GM12878 (cell line): ENCODE results near the gene MCOLN3. TPM values are rescaled to one million over a fixed set of nuclear protein-coding genes. Genes with fewer than 3 reads are reported as not detected.

Experiments used
- ATF2 ChIP-seq: IDR thresholded peaks from 2 replicates; pipeline ENCODE4 v1.6.1; 2012; ENCODE audit warnings: low read length, inconsistent platforms
- ATF3 ChIP-seq: IDR thresholded peaks from 2 replicates; pipeline ENCODE4 v1.6.1; 2011; ENCODE audit warnings: low read depth, mild to moderate bottlenecking, low read length, moderate library complexity, borderline replicate concordance; ENCODE audit errors: extremely low read depth
- BCL11A ChIP-seq: IDR thresholded peaks from 2 replicates; pipeline ENCODE4 v1.6.1; 2011; ENCODE audit warnings: low read depth, low read length
- CEBPB ChIP-seq, 2 experiments: fragments of 150-350 bp in 1 of 2; IDR thresholded peaks; 2 replicates each; pipeline ENCODE4 v1.6.1; 2012 to 2014; ENCODE audit warnings: low read depth in 2 of 2, low read length in 2 of 2, borderline replicate concordance in 1 of 2, inconsistent platforms in 1 of 2
- CHD4 ChIP-seq: fragments of 200-600 bp; sonication (generic); IDR thresholded peaks from 2 replicates; pipeline ENCODE4 v1.6.1; 2016; ENCODE audit warnings: mild to moderate bottlenecking
- CREM ChIP-seq: IDR thresholded peaks from 2 replicates; pipeline ENCODE4 v1.6.1; 2014; ENCODE audit warnings: antibody characterized with exemption, low read depth
- DPF2 ChIP-seq: fragments of 450-650 bp; IDR thresholded peaks from 2 replicates; pipeline ENCODE4 v1.6.1; 2017; ENCODE audit warnings: mild to moderate bottlenecking
- EP300 ChIP-seq, 2 experiments: fragments of 150-350 bp in 1 of 2; IDR thresholded peaks; 2 replicates each; pipeline ENCODE4 v1.6.1; 2011 to 2012; ENCODE audit warnings: low read depth in 2 of 2, low read length in 2 of 2, borderline replicate concordance in 1 of 2, improper control_type of control experiment in 1 of 2, inconsistent platforms in 1 of 2; ENCODE audit not compliant: control insufficient read depth in 1 of 2
- ETV6 ChIP-seq, 2 experiments: fragments of 450-650 bp in 1 of 2; IDR thresholded peaks in 1 of 2; conservative IDR thresholded peaks in 1 of 2; 2 replicates each; pipeline ENCODE4 v1.6.1; 2014; ENCODE audit warnings: antibody characterized with exemption in 1 of 2, borderline replicate concordance in 1 of 2, low read depth in 1 of 2, mild to moderate bottlenecking in 1 of 2, moderate library complexity in 1 of 2
- FOXM1 ChIP-seq: IDR thresholded peaks from 2 replicates; pipeline ENCODE4 v1.6.1; 2012; ENCODE audit warnings: low read depth, mild to moderate bottlenecking, inconsistent platforms, low read length, moderate library complexity
- GABPA ChIP-seq: IDR thresholded peaks from 2 replicates; pipeline ENCODE4 v1.6.1; 2014; ENCODE audit warnings: antibody characterized with exemption, low read depth, mild to moderate bottlenecking, inconsistent platforms
- IKZF1 ChIP-seq: fragments of 450-650 bp; conservative IDR thresholded peaks from 2 replicates; pipeline ENCODE4 v1.6.1; 2017; ENCODE audit warnings: antibody characterized with exemption, mild to moderate bottlenecking
- MTA2 ChIP-seq: fragments of 450-650 bp; IDR thresholded peaks from 2 replicates; pipeline ENCODE4 v1.6.1; 2016; ENCODE audit warnings: low read depth, mild to moderate bottlenecking, moderate library complexity
- MTA3 ChIP-seq: IDR thresholded peaks from 2 replicates; pipeline ENCODE4 v1.6.1; 2012; ENCODE audit warnings: low read length, inconsistent platforms, borderline replicate concordance
- MYC ChIP-seq: IDR thresholded peaks from 2 replicates; pipeline ENCODE4 v1.6.1; 2011; ENCODE audit warnings: mild to moderate bottlenecking, low read length, moderate library complexity, inconsistent platforms; ENCODE audit not compliant: insufficient read depth, insufficient replicate concordance, insufficient read length, severe bottlenecking
- RUNX3 ChIP-seq: IDR thresholded peaks from 2 replicates; pipeline ENCODE4 v1.6.1; 2012; ENCODE audit warnings: low read length, inconsistent platforms
- SMAD5 ChIP-seq: IDR thresholded peaks from 2 replicates; pipeline ENCODE4 v1.6.1; 2016; ENCODE audit warnings: antibody characterized with exemption, low read depth
- SRF ChIP-seq, 2 experiments: IDR thresholded peaks; 2 replicates each; pipeline ENCODE4 v1.6.1; 2011; ENCODE audit warnings: low read depth in 2 of 2, low read length in 2 of 2, mild to moderate bottlenecking in 1 of 2, moderate library complexity in 1 of 2
- ZNF24 ChIP-seq: fragments of 450-650 bp; IDR thresholded peaks from 2 replicates; pipeline ENCODE4 v1.6.1; 2017; ENCODE audit warnings: antibody characterized with exemption, mild to moderate bottlenecking
- ZZZ3 ChIP-seq: IDR thresholded peaks from 2 replicates; pipeline ENCODE4 v1.6.1; 2011; ENCODE audit warnings: low read depth; ENCODE audit not compliant: control insufficient read depth, insufficient read length
- polyA plus RNA-seq, 11 experiments: library from polyadenylated mRNA; depleted of rRNA in 4 of 11; unstranded in 6 of 11; stranded (reverse) in 5 of 11; fragments of >200 nt; fragmentation: Nextera tagmentation in 4 of 11; fragmentation: Illumina TruSeq in 1 of 11; extraction: Ambion mirVana in 4 of 11; extraction: Trizol in 1 of 11; gene quantifications; 1 replicate in 1 of 11; 2 replicates in 10 of 11; pipeline versions ENCODE4 v1.2.1 to v1.2.3, GENCODE V29; 2011 to 2016; ENCODE audit warnings: inconsistent platforms in 2 of 11, missing spikeins in 2 of 11, low read depth in 1 of 11
- total RNA-seq, 4 experiments: library from RNA; depleted of rRNA in 3 of 4; stranded (reverse); fragments of >200 nt in 3 of 4; fragmentation: Illumina TruSeq in 1 of 4; extraction: Trizol in 1 of 4; gene quantifications; 2 replicates each; pipeline versions ENCODE4 v1.2.1 to v1.2.3, GENCODE V29; 2013 to 2021
- TF ChIP-seq, protein P1 (sequence below): IDR thresholded peaks from 2 replicates; pipeline ENCODE4 v1.6.1; 2012; ENCODE audit warnings: low read depth, low read length, improper control_type of control experiment
- TF ChIP-seq, protein P2 (sequence below): IDR thresholded peaks from 2 replicates; pipeline ENCODE4 v1.6.1; 2011; ENCODE audit warnings: borderline replicate concordance, low read depth, mild to moderate bottlenecking, moderate library complexity, low read length; ENCODE audit not compliant: insufficient read depth, poor library complexity, severe bottlenecking

Gene MCOLN3
- total and polyA plus RNA-seq, 10 of the 15 experiments (the other 5 are each of a cell fraction or from before 2014, with no cell fraction given), result 0.48 to 7.4 (median 3.8) TPM

- peak in 1 of 2 experiments; percentile 57; a peak in 2 of 4 replicates for TF ChIP-seq ETV6 (conservative IDR thresholded peaks at IDR 0.05 in 1 of 2, IDR thresholded peaks at IDR 0.05 in 1 of 2; ENCODE audit: borderline replicate concordance in 1 of 2, low read depth in 1 of 2)
- TF ChIP-seq SMAD5, result no peak
- TF ChIP-seq RUNX3, result peak; percentile 76
- peak; percentile 43; the same call in 1 of the 2 replicates for TF ChIP-seq MTA2
- 0 out of 2 replicates have a peak, but pooled peaks have one; percentile 47 for TF ChIP-seq MTA3
- TF ChIP-seq CREM, result peak; percentile 59
- no peak for TF ChIP-seq ATF3
- 0 out of 4 replicates have a peak, but pooled peaks of 1 of the 2 experiments have one; percentile 56 for TF ChIP-seq CEBPB (IDR thresholded peaks at IDR 0.05; ENCODE audit: borderline replicate concordance in 1 of 2, low read depth in 2 of 2, low read length in 2 of 2)
- TF ChIP-seq, protein P1, sequence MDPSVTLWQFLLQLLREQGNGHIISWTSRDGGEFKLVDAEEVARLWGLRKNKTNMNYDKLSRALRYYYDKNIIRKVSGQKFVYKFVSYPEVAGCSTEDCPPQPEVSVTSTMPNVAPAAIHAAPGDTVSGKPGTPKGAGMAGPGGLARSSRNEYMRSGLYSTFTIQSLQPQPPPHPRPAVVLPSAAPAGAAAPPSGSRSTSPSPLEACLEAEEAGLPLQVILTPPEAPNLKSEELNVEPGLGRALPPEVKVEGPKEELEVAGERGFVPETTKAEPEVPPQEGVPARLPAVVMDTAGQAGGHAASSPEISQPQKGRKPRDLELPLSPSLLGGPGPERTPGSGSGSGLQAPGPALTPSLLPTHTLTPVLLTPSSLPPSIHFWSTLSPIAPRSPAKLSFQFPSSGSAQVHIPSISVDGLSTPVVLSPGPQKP, result no peak
- TF ChIP-seq ZZZ3, result no peak
- no peak for TF ChIP-seq CHD4
- peak; percentile 38; the same call in 1 of the 2 replicates for TF ChIP-seq BCL11A
- peak; percentile 89 for TF ChIP-seq FOXM1
- TF ChIP-seq, protein P2, sequence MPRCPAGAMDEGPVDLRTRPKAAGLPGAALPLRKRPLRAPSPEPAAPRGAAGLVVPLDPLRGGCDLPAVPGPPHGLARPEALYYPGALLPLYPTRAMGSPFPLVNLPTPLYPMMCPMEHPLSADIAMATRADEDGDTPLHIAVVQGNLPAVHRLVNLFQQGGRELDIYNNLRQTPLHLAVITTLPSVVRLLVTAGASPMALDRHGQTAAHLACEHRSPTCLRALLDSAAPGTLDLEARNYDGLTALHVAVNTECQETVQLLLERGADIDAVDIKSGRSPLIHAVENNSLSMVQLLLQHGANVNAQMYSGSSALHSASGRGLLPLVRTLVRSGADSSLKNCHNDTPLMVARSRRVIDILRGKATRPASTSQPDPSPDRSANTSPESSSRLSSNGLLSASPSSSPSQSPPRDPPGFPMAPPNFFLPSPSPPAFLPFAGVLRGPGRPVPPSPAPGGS, result peak; percentile 75
- no peak for TF ChIP-seq MYC
- peak; percentile 50 for TF ChIP-seq IKZF1
- no peak for TF ChIP-seq SRF (IDR thresholded peaks at IDR 0.05; ENCODE audit: low read depth in 2 of 2, low read length in 2 of 2)
- no peak for TF ChIP-seq EP300 (IDR thresholded peaks at IDR 0.05; ENCODE audit: borderline replicate concordance in 1 of 2, control insufficient read depth in 1 of 2, low read depth in 2 of 2, low read length in 2 of 2)
- TF ChIP-seq ZNF24, result peak; percentile 88
- no peak for TF ChIP-seq GABPA
- 0 out of 2 replicates have a peak, but pooled peaks have one; percentile 41 for TF ChIP-seq DPF2
- TF ChIP-seq ATF2, result peak; percentile 77
Measured at GRCh38 chr1:84991097-84991920, 57.0 kb downstream of the MCOLN3 start (continued).
